Nephron progenitor cell (in vitro differentiated cells): Measurements from ENCODE around the gene PJA2.
"Not testable (repeated sequence)": the region's sequence is repeated elsewhere in the genome, so short reads cannot be mapped to it uniquely, and the experiment has no call there.

Experiments used
- DNase-seq: peaks from one replicate; pipeline ENCODE4 v3.0.0; 2021
- H3K27ac Mint-ChIP-seq: 2 replicates; pipeline ENCODE4 v1.8.0; 2021; ENCODE audit warnings: mild to moderate bottlenecking, moderate library complexity, mixed read lengths
- H3K27me3 Mint-ChIP-seq: 2 replicates; pipeline ENCODE4 v1.8.0; 2021; ENCODE audit warnings: mild to moderate bottlenecking, low read depth, mixed read lengths; ENCODE audit not compliant: poor library complexity
- H3K36me3 Mint-ChIP-seq: 2 replicates; pipeline ENCODE4 v1.8.0; 2021; ENCODE audit warnings: low read depth, mixed read lengths
- H3K4me1 Mint-ChIP-seq: 2 replicates; pipeline ENCODE4 v1.8.0; 2021; ENCODE audit warnings: mixed read lengths
- H3K4me3 Mint-ChIP-seq: 2 replicates; pipeline ENCODE4 v1.8.0; 2021; ENCODE audit warnings: mild to moderate bottlenecking, moderate library complexity, mixed read lengths
- H3K9me3 Mint-ChIP-seq: 2 replicates; pipeline ENCODE4 v1.8.0; 2021; ENCODE audit warnings: mild to moderate bottlenecking, moderate library complexity, mixed read lengths
- CTCF ChIP-seq: fragments of 200-600 bp; sonication (generic); IDR thresholded peaks from 2 replicates; pipeline ENCODE4 v1.5.0; 2021; ENCODE audit warnings: antibody characterized with exemption

The PJA2 gene

GRCh38 chr5:109421956-109422355 lies 12.2 kb upstream of the PJA2 start:
- DNase-seq, result no peak
- peak overlapping the region; percentile 23 for H3K27ac Mint-ChIP-seq
- H3K36me3 Mint-ChIP-seq, result no peaks in the 10 kb centered on the region
- H3K4me3 Mint-ChIP-seq, result no peak overlapping the region
- peaks cover 11% of the 10 kb centered on the region for H3K4me1 Mint-ChIP-seq
- H3K27me3 Mint-ChIP-seq, result peaks cover 5% of the 10 kb centered on the region
- no peak for TF ChIP-seq CTCF
- H3K9me3 Mint-ChIP-seq, result peaks cover 6% of the 10 kb centered on the region

GRCh38 chr5:109418712-109419352 lies 9.1 kb upstream of the PJA2 start:
- Mint-ChIP-seq H3K4me1 (peaks cover 5% of the 10 kb centered on the region), H3K36me3 (peaks cover 17% of the 10 kb centered on the region), H3K27ac (no peak overlapping the region), H3K9me3 (peaks cover 25% of the 10 kb centered on the region), H3K4me3 (no peak overlapping the region), H3K27me3 (peaks cover 3% of the 10 kb centered on the region)
- DNase-seq, result no peak
- TF ChIP-seq CTCF, result no peak

- no peak for DNase-seq
- H3K4me3 Mint-ChIP-seq, result no peak overlapping the region
- no peak for TF ChIP-seq CTCF
These were observed 7.1 kb upstream of the PJA2 start for GRCh38 chr5:109416882-109417281.

GRCh38 chr5:109413921-109414461 lies 4.2 kb upstream of the PJA2 start:
- not testable (repeated sequence) for DNase-seq, H3K27me3 Mint-ChIP-seq, H3K27ac Mint-ChIP-seq, H3K4me3 Mint-ChIP-seq
- Mint-ChIP-seq H3K9me3 (peaks cover 30% of the 10 kb centered on the region), H3K4me1 (peaks cover 35% of the 10 kb centered on the region), H3K36me3 (peaks cover 20% of the 10 kb centered on the region)

More at GRCh38 chr5:109416882-109417281, 7.1 kb upstream of the PJA2 start:
- H3K4me1 Mint-ChIP-seq, result peaks cover 22% of the 10 kb centered on the region
- peaks cover 20% of the 10 kb centered on the region for H3K36me3 Mint-ChIP-seq
- peaks cover 3% of the 10 kb centered on the region for H3K27me3 Mint-ChIP-seq
- no peak overlapping the region for H3K27ac Mint-ChIP-seq
- H3K9me3 Mint-ChIP-seq, result peaks cover 30% of the 10 kb centered on the region

- Mint-ChIP-seq H3K27me3 (no peaks in the 10 kb centered on the region), H3K36me3 (peaks cover 20% of the 10 kb centered on the region), H3K27ac (no peak overlapping the region), H3K4me1 (peaks cover 36% of the 10 kb centered on the region), H3K9me3 (peaks cover 30% of the 10 kb centered on the region), H3K4me3 (no peak overlapping the region)
- no peak for DNase-seq
- TF ChIP-seq CTCF, result no peak
These were observed 3.7 kb upstream of the PJA2 start for GRCh38 chr5:109413458-109413857.

GRCh38 chr5:109412981-109413402 lies 3.2 kb upstream of the PJA2 start:
- Mint-ChIP-seq H3K4me1 (peaks cover 41% of the 10 kb centered on the region), H3K27ac (no peak overlapping the region)

More at GRCh38 chr5:109412981-109413402, 3.2 kb upstream of the PJA2 start:
- no peak for DNase-seq
- TF ChIP-seq CTCF, result no peak
- Mint-ChIP-seq H3K4me3 (no peak overlapping the region), H3K27me3 (no peaks in the 10 kb centered on the region), H3K9me3 (peaks cover 30% of the 10 kb centered on the region), H3K36me3 (peaks cover 20% of the 10 kb centered on the region)
